ENCODE results near the gene ATF4. TPM values are rescaled to one million over a fixed set of nuclear protein-coding genes. Genes with fewer than 3 reads are reported as not detected.

Gene ATF4, protein sequence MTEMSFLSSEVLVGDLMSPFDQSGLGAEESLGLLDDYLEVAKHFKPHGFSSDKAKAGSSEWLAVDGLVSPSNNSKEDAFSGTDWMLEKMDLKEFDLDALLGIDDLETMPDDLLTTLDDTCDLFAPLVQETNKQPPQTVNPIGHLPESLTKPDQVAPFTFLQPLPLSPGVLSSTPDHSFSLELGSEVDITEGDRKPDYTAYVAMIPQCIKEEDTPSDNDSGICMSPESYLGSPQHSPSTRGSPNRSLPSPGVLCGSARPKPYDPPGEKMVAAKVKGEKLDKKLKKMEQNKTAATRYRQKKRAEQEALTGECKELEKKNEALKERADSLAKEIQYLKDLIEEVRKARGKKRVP
- 375 TPM for total RNA-seq

DNA sequence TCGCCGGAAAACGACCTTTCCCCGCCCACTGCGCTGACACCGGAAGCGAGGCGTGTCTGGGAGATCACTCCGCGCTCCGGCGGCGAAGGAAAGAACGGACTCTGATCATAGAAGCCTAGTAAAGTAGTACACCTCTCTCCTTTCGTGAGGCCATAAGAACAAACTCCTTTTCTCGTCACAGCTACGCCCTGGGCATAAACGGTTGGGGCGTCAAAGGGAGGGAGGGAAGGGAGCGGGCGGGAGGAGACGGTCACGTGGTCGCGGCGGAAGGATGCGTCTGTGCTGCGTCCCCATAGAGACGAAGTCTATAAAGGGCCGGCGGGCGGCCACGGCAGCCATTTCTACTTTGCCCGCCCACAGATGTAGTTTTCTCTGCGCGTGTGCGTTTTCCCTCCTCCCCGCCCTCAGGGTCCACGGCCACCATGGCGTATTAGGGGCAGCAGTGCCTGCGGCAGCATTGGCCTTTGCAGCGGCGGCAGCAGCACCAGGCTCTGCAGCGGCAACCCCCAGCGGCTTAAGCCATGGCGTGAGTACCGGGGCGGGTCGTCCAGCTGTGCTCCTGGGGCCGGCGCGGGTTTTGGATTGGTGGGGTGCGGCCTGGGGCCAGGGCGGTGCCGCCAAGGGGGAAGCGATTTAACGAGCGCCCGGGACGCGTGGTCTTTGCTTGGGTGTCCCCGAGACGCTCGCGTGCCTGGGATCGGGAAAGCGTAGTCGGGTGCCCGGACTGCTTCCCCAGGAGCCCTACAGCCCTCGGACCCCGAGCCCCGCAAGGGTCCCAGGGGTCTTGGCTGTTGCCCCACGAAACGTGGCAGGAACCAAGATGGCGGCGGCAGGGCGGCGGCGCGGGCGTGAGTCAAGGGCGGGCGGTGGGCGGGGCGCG, at the start of gene ATF4:
ATF4 (plus strand) TSS at position 337 of the 880 bp plus-strand sequence. CDS start 884 bp downstream, outside the sequence.
- ATAC-seq, result peak; percentile 55

DNA sequence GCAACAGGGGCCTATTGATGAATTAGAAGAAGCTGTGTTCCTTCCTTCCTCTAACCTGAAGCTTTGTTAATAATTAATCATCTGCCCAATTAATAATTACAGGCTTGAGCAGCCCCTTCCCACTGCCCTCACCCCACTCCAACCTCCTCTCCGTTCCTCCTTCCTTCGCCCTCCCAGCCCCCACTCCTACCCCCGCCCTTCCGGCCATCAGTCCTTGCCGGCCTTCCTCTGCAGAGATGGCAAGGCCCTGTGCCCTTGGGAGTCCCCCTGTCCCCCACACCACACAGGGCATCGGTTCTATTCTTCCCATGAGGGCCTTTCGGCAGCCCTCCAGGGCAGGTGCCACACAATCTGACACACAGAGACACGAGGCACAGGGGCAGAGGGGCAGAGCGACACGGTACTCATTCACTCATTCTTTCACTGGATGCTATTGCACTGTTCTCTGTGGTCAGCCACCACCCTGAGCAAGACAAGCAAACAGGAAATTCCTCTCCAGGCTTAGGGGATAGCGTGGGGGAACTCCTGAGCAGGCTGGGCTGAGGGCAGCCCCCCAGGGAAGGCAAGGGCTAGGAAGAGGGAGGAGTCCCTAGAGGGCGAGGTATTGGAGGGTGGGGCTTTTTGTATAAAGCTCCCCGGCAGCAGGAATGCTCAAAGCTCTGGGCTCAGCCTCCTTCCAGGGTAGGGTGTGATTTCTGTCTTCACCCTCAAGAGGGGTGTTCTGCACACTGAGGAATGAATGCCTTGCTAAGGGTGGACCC, 48.8 kb upstream of the ATF4 start:
- peak; percentile 24 for ATAC-seq

DNA sequence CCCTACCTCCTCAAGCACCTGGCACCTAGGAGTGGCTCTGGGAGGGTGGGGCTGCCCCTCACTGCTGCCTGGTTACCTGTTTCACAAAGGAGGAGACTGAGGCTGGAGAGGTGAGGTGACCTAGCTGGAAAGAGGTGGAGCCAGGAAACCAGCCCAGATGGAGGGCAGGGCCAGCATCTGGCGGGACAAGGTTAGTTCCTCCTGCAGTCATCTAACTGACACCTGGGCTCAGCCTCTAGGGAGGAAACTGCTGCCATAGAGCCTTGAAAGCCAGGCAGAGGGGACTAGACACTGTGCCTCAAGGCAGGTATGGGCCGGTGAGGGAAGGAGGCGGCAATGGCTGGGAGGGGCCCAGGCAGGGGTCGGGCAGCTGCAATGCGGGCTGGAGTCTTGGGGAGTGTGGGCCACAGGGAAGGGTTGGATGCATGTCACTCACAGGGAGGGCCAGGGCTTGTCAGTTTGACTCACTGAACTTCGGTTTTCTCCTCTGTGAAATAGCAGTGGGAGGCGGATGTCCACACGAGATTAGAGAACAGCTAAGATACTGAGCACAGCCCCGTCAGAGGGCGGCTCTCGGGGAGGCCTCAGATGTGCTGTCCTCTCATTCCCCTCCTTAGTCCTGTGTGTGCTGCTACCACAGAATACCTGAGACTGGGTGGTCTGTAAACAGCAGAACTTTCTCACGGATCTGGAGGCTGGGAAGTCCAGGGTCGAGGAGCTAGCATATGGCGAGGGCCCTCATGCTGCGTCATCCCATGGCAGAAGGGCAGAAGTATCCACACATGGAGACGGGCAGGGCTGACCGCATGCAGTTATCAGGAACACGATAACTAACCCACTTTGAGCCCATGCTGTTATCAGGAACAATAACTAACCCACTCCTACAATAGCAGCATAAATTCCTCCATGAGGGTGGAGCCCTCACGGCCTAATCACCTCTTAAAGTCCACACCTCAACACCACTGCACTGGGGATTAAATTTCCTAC, 47.5 kb upstream of the ATF4 start:
- peak; percentile 75 for ATAC-seq

DNA sequence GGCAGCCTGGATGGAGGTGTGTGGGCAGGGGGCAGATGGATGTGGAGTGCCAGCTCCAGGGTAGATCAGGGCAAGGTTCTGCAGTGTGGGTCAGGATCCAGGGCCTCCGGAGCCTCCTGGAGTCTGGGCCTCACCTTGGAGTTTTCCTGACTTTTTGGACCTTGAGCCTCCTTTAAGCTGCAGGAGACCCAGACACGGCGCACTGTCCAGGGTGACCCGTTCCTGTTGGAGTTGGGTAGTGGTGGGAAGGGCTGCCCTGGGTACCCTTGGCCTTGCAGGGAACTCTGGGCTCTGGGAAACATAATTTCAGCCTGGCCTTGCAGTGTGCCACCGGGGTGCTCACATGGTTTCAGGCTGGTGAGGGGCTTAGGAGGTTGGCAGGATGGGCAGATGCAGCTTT, 46.5 kb upstream of the ATF4 start:
- ATAC-seq, result no peak

DNA sequence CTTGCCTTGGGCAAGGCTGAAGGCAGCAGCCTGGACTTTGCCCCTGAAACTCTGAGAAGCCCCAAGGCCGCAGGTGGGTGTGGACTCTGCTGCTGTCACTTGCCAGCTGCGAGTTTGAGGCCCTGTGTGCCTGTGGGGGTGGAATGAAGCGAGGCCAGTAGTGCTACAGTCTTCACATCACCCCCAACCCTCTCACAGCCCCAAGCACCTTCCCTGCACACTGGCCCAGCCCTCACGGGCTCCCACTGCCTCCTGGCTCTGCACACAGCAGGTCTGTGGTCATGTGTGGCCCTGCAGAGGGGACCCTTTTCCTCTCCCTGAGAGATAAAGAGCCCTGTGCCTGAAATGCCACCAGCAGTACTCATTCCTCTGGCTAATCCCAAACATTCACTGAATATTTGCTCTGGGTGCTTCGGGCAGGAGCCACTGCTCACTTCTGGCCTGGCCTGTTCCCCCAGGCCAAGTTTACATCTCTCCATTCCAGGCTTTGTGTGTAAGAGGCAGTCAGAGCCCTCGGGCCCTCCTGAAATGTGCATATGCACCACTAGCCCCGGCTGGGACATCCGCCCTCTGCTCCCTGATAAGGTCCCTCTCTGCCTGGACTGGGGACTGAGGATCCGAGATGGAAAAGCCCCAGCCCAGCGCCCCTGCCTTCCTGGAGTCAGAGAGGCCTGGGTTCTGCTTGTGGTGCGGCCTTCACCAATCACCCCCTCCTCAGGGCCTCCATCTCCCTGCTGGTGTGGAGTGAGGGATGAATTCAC, 45.8 kb upstream of the ATF4 start:
- no peak for ATAC-seq

DNA sequence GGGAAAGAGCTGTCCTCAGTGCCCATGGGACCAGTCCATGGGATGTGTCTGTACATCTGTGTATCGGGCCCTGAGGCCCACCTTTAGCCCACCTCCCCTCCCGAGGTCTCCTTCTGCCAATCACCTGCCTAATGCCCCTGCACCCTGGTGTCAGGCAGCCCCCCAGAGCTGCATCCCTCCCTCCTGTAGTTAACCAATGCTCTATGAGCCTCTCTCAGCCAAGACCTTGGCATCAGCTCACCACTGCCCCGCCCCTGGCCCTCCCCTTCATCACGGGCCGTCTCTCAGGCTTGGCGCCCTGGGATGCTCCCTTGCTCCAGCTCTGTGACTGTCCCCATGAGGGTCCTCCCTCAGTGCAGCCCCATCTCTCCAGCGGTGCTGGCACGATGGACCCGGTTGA, 45.0 kb upstream of the ATF4 start:
- ATAC-seq, result no peak

DNA sequence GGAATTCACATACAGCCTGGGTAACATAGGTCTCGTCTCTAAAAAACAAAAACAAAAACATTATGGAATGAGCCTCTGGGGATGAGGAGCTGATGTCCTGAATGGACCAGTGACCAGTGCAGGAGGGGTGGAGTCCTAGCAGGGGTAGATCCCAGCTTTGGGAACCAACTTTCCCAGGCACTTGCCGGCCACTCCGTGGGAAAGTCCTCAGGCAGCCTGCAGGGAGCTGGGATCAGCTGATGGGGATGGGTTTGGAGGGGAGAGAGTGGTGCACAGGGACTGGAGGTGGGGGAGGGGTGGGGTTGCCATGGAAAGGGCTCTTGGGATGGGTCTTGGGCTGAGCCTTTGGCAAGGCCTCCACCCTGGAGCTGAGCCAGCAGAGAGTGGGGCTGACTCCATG, 44.5 kb upstream of the ATF4 start:
- ATAC-seq, result no peak

DNA sequence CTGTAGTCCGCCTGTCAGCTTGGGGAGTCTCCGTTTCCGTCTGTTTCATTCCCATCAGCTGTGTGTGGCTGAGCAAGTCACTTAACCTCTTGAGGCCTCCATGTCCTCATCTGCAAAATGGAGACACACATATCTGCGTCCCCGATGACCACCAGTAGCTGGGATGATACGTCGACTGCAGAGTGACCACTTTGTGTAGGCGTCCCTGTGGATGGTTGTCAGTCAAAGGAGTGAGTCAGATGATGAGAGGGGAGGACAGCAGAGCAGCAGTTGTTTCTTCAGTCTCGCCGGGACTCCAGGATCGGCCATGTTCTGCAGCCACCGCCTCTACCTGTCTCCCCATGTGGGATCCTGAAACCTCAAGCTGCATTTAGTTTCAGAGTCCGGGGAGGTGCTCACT, 43.7 kb upstream of the ATF4 start:
- ATAC-seq, result no peak

DNA sequence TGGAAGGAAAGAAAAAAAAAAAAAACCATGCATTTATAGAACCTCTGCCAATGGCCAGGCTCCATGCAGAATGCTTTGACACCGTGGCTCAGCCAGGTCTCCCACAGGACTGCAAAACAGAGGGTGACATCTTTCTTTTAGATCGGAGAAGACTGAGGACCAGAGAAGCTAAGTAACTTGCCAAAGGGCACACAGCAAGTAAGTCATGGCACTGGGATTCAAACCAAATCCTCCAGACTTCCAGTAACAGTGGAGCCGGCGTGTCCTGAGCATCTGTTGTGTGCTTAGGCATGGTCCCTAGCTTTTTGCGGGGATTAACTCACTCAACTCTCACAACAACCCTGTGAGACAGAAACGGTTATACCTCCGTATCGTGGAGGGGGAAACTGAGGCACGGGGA, 42.8 kb upstream of the ATF4 start:
- no peak for ATAC-seq

DNA sequence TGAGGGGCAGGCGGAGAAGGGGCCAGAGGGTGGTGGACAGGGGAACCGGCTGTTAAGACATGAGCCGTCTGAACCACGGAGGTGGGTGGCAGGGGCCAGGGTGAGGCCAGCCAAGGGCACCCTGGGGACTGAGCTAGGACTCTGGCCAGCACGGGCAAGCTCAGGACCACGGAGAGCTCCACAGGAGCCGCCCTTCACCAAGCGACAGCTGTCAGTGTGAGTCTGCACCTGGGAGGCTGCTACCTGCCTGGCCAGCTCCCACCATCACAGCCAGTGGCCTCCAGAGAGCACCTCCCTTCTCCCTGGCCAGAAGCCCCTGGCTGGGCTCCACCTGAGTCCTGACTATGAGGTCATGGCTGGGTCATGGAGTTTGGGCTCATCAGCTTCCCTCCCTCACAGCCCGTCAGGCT, 41.9 kb upstream of the ATF4 start:
- peak; percentile 48 for ATAC-seq

DNA sequence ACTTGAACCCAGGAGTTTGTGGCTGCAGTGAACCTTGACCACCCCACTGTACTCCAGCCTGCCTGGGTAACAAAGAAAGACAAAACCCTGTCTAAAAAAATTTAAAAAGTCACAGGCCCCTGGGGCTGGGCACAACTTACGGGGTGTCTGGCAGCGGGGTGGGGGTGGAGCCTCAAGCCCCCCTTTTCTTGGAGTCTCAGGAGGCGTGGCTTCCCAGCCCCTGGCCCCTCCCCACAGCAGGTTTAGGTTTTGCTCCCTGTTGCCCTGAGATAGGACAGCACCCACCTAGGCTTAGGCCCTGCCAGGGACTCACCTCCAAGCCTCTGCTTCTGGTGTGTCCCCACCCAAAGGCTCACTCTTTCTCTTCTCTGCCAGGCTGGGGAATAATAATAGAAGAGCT, 41.1 kb upstream of the ATF4 start:
- ATAC-seq, result no peak

DNA sequence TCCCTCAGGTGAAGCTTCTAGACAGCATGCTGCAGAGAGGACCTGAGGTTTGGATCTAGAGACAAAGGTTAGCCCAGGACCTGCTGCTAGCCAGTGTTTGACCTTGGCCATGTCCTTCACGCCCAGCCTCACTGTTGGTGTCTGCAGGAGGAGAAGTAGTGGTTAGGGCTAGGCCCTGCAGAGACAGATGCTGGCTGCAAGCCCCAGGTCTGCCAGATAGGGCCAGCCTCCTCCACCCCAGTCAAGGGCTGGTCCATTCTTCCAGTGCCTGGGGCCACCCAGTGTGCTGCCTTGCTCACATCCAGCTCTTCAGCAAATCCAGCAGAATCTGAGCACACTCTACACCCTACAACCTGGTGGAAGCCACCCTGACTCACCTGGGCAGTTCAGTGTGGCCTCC, 39.8 kb upstream of the ATF4 start:
- ATAC-seq, result no peak

DNA sequence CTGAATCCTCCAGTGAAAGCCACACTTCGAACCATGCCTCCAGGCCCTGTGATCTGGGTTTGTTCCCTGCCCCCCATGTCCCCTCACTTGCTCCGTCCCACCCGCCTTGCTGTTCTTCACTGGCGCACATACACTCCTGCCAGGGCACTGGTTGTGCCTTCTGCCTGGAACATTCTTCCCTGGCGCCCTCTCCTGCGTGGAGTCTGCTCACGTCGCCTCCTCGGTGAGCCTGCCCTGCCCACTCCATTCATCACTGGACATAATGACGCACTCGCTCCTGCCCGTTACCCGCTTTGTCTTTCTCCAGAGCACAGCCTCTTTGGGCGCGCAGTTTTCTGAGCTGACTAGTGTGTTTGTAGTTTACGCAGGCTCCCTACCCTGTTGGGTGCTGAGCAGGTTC, 39.3 kb upstream of the ATF4 start:
- ATAC-seq, result no peak

DNA sequence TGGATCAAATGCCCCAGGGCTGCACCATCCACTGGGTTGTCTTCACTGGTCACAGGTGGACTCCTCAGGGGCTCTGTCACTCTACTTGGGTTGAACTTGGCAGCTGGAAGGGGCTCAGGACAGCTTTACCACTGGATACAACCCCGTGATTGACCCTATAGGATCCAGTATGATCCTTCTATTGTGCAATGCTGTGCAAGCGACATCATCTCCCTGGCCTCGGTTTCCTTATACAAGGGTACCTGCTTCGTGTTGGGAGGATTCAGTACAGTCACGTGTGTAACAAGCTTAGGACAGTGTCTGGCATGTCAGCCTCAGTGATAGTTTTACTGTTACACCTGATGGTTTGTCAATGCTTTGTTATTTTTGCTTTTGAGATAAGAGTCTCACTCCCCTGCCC, 38.8 kb upstream of the ATF4 start:
- ATAC-seq, result no peak

DNA sequence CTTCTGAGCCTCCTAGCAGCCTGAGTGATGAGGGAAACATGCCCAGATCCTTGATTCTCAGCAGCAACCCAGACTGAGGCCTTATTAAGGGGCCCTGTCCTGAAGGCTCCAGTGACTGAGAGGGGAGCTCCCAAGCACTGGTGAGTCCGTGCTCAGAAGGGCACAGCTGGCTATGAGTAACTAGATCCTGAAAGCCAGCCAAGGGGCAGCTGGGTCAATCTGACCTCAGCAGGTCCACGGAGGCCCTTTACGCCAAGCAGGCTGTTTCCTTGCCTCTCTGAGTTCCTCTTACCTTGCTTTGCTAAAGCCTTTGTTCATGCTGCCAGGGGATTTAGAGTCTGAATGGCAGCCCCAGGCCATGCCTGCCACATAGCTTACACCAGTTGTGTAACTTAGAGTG, 37.6 kb upstream of the ATF4 start:
- no peak for ATAC-seq

DNA sequence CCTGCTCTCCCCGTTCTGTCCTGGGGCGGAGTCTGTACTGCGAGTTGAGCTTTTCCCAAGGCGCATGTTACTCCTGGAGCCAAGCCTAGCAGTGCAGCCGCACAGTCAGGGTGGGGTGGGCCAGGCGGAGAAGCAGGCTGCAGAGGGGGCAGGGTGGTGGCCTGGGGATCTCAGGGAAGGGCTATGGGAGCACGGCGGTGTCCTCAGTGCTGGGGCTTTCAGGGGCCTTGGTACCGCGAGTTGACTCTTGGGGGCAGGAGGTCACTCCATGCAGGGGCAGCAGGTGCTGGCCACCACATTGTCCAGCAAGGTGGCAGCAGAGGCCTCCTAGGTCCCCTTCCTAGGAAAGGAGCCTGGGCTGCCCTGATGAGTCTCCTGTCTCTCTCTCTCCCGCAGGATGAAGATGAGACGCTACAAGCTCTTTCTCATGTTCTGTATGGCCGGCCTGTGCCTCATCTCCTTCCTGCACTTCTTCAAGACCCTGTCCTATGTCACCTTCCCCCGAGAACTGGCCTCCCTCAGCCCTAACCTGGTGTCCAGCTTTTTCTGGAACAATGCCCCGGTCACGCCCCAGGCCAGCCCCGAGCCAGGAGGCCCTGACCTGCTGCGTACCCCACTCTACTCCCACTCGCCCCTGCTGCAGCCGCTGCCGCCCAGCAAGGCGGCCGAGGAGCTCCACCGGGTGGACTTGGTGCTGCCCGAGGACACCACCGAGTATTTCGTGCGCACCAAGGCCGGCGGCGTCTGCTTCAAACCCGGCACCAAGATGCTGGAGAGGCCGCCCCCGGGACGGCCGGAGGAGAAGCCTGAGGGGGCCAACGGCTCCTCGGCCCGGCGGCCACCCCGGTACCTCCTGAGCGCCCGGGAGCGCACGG, 33.2 kb upstream of the ATF4 start:
- no peak for ATAC-seq

DNA sequence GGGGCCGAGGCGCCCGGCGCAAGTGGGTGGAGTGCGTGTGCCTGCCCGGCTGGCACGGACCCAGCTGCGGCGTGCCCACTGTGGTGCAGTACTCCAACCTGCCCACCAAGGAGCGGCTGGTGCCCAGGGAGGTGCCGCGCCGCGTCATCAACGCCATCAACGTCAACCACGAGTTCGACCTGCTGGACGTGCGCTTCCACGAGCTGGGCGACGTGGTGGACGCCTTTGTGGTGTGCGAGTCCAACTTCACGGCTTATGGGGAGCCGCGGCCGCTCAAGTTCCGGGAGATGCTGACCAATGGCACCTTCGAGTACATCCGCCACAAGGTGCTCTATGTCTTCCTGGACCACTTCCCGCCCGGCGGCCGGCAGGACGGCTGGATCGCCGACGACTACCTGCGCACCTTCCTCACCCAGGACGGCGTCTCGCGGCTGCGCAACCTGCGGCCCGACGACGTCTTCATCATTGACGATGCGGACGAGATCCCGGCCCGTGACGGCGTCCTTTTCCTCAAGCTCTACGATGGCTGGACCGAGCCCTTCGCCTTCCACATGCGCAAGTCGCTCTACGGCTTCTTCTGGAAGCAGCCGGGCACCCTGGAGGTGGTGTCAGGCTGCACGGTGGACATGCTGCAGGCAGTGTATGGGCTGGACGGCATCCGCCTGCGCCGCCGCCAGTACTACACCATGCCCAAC, 32.4 kb upstream of the ATF4 start:
- ATAC-seq, result no peak

DNA sequence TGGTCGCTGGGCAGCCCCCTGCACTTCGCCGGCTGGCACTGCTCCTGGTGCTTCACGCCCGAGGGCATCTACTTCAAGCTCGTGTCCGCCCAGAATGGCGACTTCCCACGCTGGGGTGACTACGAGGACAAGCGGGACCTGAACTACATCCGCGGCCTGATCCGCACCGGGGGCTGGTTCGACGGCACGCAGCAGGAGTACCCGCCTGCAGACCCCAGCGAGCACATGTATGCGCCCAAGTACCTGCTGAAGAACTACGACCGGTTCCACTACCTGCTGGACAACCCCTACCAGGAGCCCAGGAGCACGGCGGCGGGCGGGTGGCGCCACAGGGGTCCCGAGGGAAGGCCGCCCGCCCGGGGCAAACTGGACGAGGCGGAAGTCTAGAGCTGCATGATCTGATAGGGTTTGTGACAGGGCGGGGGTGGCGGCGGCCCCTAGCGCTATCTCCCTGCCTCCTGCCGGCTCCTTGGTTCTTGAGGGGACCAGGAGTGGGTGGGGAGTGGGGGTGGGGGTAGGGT, 31.7 kb upstream of the ATF4 start:
- no peak for ATAC-seq

All from esophagus mucosa (tissue), 1 donor.